Smooth muscle cell (in vitro differentiated cells): ENCODE data around the gene ZNF358. TPM values are rescaled to one million over a fixed set of nuclear protein-coding genes. Genes with fewer than 3 reads are reported as not detected.

Experiments used
- DNase-seq: peaks from one replicate; lab custom pipeline; 2025; ENCODE audit not compliant: unreplicated experiment; lab: John Stamatoyannopoulos, UW
- H2AFZ ChIP-seq: fragments of 200-600 bp; sonication (generic); 2 replicates; pipeline ENCODE4 v1.6.0; 2016; ENCODE audit warnings: antibody characterized with exemption, low read depth, mild to moderate bottlenecking
- H3F3A ChIP-seq: fragments of 200-600 bp; sonication (generic); 2 replicates; pipeline ENCODE4 v1.6.0; 2017; ENCODE audit warnings: antibody characterized with exemption, low read depth
- H3K27ac ChIP-seq: fragments of 200-600 bp; sonication (generic); 2 replicates; pipeline ENCODE4 v1.5.1; 2016; ENCODE audit warnings: low read depth, mild to moderate bottlenecking
- H3K27me3 ChIP-seq: fragments of 200-600 bp; sonication (generic); 2 replicates; pipeline ENCODE4 v1.6.1; 2016; ENCODE audit warnings: low read depth, mild to moderate bottlenecking
- H3K36me3 ChIP-seq: fragments of 200-600 bp; sonication (generic); 2 replicates; pipeline ENCODE4 v1.5.1; 2016; ENCODE audit warnings: low read depth
- H3K4me1 ChIP-seq: fragments of 200-600 bp; sonication (generic); 2 replicates; pipeline ENCODE4 v1.5.1; 2016; ENCODE audit warnings: low read depth
- H3K4me2 ChIP-seq: fragments of 200-600 bp; sonication (generic); 2 replicates; pipeline ENCODE4 v1.6.0; 2016; ENCODE audit warnings: mild to moderate bottlenecking
- H3K4me3 ChIP-seq: fragments of 200-600 bp; sonication (generic); 2 replicates; pipeline ENCODE4 v1.5.1; 2016; ENCODE audit warnings: mild to moderate bottlenecking
- H3K79me2 ChIP-seq: fragments of 200-600 bp; sonication (generic); 2 replicates; pipeline ENCODE4 v1.6.0; 2016; ENCODE audit warnings: low read depth, mild to moderate bottlenecking
- H3K9ac ChIP-seq: fragments of 200-600 bp; sonication (generic); 2 replicates; pipeline ENCODE4 v1.6.0; 2016; ENCODE audit warnings: low read depth
- H3K9me3 ChIP-seq: fragments of 200-600 bp; sonication (generic); replicated peaks from 2 replicates; pipeline ENCODE4 v1.5.1; 2016; ENCODE audit warnings: low read depth
- H4K20me1 ChIP-seq: fragments of 200-600 bp; sonication (generic); 2 replicates; pipeline ENCODE4 v1.6.0; 2016; ENCODE audit warnings: low read depth
- WGBS: methylation state at CpG from one replicate; pipeline ENCODE4 v1.1.7; 2016; ENCODE audit warnings: low lambda C conversion rate; 5-methylcytosine and 5-hydroxymethylcytosine counted together
- polyA plus RNA-seq: library from polyadenylated mRNA; unstranded; fragments of >200 nt; fragmentation: Nextera tagmentation; extraction: Ambion mirVana; gene quantifications from 2 replicates; pipeline ENCODE4 v1.2.1, GENCODE V29; 2016
- total RNA-seq: library from RNA; depleted of rRNA; stranded (reverse); fragments of >200 nt; gene quantifications from 2 replicates; pipeline ENCODE4 v1.2.3, GENCODE V29; 2014
- TF ChIP-seq, protein P1 (sequence below): fragments of 200-600 bp; sonication (generic); IDR thresholded peaks from 2 replicates; pipeline ENCODE4 v1.5.1; 2017; ENCODE audit warnings: borderline replicate concordance, mild to moderate bottlenecking, antibody characterized with exemption; ENCODE audit not compliant: insufficient read depth, poor library complexity, severe bottlenecking

Gene ZNF358
- total and polyA plus RNA-seq, 2 experiments from 2014 or later = 40.8 to 67.2 TPM

DNA sequence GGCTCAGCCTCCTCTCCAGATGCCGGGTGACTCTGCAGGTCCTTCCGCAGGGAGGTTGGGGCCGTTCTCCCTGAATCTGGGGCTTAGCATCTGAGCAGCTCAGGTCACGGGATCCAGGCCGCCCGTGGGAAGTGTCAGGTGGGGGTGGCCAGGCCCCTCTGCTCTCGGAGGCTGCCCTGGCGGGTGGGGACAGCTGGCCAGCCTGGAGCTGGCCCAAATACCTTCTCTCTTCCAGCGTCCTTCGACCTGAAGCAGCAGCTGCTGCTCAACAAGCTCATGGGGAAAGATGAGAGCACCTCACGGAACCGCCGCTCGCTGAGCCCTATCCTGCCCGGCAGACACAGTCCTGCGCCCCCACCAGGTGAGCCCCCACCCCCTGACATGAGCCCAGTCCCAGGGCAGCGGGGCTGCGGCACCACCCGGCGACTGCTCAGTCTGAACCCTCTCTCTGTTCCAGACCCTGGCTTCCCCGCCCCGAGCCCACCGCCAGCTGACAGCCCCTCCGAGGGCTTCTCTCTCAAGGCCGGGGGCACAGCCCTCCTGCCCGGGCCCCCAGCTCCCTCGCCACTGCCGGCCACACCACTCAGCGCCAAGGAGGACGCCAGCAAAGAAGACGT, 46.1 kb upstream of the ZNF358 start:
- Histone ChIP-seq H3K4me3 (no peak overlapping the region), H3K4me1 (no peaks in the 10 kb centered on the region), H3K27ac (no peak overlapping the region), H3K36me3 (no peaks in the 10 kb centered on the region), H3K79me2 (no peaks in the 10 kb centered on the region), H3K27me3 (no peaks in the 10 kb centered on the region), H3K9ac (no peak overlapping the region), H4K20me1 (no peaks in the 10 kb centered on the region), H2AFZ (no peak overlapping the region), H3K4me2 (no peak overlapping the region), H3F3A (no peaks in the 10 kb centered on the region), H3K9me3 (no peaks in the 10 kb centered on the region)
- DNase-seq = no peak
- TF ChIP-seq, protein P1, sequence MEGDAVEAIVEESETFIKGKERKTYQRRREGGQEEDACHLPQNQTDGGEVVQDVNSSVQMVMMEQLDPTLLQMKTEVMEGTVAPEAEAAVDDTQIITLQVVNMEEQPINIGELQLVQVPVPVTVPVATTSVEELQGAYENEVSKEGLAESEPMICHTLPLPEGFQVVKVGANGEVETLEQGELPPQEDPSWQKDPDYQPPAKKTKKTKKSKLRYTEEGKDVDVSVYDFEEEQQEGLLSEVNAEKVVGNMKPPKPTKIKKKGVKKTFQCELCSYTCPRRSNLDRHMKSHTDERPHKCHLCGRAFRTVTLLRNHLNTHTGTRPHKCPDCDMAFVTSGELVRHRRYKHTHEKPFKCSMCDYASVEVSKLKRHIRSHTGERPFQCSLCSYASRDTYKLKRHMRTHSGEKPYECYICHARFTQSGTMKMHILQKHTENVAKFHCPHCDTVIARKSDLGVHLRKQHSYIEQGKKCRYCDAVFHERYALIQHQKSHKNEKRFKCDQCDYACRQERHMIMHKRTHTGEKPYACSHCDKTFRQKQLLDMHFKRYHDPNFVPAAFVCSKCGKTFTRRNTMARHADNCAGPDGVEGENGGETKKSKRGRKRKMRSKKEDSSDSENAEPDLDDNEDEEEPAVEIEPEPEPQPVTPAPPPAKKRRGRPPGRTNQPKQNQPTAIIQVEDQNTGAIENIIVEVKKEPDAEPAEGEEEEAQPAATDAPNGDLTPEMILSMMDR = no peak
- 98% methylated on average over 30 of the region's 31 CpGs for WGBS

DNA sequence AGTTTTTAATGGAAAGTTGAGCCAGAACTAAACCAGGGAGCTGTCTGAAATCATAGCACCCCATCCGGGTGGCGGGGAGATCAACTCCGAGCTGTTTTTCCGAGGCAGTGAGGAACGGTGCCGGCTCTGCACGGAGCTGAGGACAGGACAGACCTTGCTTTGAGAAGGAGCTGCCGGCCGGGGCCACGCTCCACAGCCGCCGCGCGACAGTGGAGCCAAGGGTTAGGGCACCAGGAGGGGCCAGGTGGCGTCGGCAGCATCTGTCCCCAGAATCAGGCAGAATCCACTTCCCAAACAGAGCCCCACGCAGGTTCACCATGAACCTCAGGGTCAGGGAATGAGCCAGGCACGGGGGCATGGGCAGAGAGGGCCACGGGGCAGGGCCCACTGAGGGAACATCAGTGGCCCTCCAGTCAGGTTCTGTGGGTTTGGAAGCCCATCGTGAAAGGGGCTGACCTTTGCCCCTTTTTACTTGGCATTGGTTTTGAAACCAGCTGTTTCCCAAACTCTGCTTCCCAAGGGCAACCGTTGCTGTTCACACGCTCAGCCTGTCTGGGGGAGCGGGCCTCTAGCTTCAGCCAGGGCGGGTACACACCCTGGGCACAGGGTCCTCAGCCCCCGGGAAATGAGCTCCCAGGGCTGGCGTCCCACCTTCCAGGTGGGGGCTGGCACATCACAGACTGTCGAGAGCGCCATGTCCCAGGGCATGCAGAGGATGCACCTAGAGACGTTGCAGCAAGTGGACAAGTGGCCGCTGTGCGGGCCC, 45.2 kb upstream of the ZNF358 start:
- Histone ChIP-seq H4K20me1 (no peaks in the 10 kb centered on the region), H3K27me3 (no peaks in the 10 kb centered on the region), H3K9ac (no peak overlapping the region), H3K27ac (no peak overlapping the region), H3K9me3 (no peaks in the 10 kb centered on the region), H3K36me3 (no peaks in the 10 kb centered on the region), H3K4me2 (no peak overlapping the region), H3K79me2 (no peaks in the 10 kb centered on the region), H3F3A (no peaks in the 10 kb centered on the region), H2AFZ (no peak overlapping the region), H3K4me1 (no peaks in the 10 kb centered on the region), H3K4me3 (no peak overlapping the region)
- 98% methylated on average over 31 of the region's 31 CpGs for WGBS
- TF ChIP-seq, protein P1 = no peak
- no peak for DNase-seq

DNA sequence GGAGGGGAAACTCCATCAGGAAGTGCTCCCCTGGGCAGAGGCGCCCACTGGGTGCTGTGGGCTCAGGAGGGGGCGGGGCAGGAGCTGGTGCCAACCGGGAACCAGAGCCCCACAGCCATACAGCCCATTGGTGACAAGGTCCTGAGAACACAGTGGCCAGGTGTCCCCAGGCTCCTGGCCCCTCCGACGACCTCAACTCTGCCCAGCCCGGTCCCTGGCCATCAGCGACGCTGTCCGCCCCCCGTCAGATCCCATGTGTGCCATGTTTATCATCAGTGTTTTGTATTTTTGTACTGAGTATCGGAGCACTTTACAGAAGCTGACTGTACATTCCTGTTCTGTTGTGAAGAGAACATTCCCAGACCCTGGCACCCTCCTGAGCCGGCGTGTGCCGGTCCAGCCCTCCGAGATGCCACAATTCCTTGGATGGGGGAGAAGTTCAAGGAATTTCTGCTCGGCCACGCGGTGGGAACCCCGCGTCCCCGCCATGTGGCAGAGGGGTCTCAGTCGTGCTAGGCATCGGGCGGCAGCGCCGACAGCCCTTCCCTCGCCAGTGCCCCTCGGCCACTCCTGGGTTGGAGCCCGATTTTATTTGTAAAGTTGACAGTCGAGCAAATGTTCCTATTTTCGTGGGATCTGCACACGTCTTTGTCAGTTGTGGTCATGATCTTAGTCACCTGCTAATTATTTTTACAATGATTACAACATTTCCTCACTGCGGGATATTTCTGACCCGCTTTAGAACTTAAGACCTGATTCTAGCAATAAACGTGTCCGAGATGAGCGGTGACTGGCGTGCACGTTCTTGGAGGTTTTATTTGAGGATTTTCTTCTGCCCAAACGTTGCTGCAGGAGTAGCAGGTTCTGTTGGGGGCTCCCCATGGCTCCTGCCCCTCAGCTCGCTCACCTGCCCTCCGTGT, 43.9 kb upstream of the ZNF358 start:
- H3K79me2 ChIP-seq = no peaks in the 10 kb centered on the region
- no peaks in the 10 kb centered on the region for H3K36me3 ChIP-seq
- no peak overlapping the region for H3K27ac ChIP-seq
- H2AFZ ChIP-seq = no peak overlapping the region
- H3K9me3 ChIP-seq = no peaks in the 10 kb centered on the region
- no peaks in the 10 kb centered on the region for H3K4me1 ChIP-seq
- H3K9ac ChIP-seq = no peak overlapping the region
- no peaks in the 10 kb centered on the region for H3F3A ChIP-seq
- DNase-seq = no peak
- no peaks in the 10 kb centered on the region for H3K27me3 ChIP-seq
- 92% methylated on average over 42 of the region's 42 CpGs for WGBS
- H4K20me1 ChIP-seq = no peaks in the 10 kb centered on the region
- TF ChIP-seq, protein P1 = no peak
- H3K4me3 ChIP-seq = no peak overlapping the region
- H3K4me2 ChIP-seq = no peak overlapping the region
